Measurements from ENCODE around the gene MSANTD2. TPM values are rescaled to one million over a fixed set of nuclear protein-coding genes. Genes with fewer than 3 reads are reported as not detected.
A peak's percentile ranks its signal among the peaks of the same experiment; 100 is the strongest.

MSANTD2 gene
- polyA plus RNA-seq, 3 donors = 1.2 to 5.8 (median 1.8) TPM

GRCh38 chr11:124754309-124754708 lies 45.9 kb downstream of the MSANTD2 start:
- Histone ChIP-seq H3K4me2 (replicated peaks; ENCODE audit: extremely low read depth, low read length, poor library complexity, severe bottlenecking) (no peak overlapping the region), H2AFZ (ENCODE audit: insufficient read depth, low read depth, low read length, poor library complexity, severe bottlenecking) (no peak overlapping the region), H3K4me1 (ENCODE audit: control insufficient read depth in 1 of 2, insufficient read depth in 2 of 2, low read length in 2 of 2) (peaks cover 54 to 60% of the 10 kb centered on the region in 2 donors), H3K79me2 (ENCODE audit: insufficient read depth, low read length) (no peaks in the 10 kb centered on the region), H3K4me3 (replicated peaks in 1 of 3; ENCODE audit: low read depth in 2 of 3, low read length in 3 of 3) (no peak overlapping the region), H3K27ac (ENCODE audit: low read depth in 1 of 2, low read length in 2 of 2) (no peak overlapping the region), H3K36me3 (replicated peaks in 1 of 2; ENCODE audit: control insufficient read depth in 1 of 2, insufficient read depth in 2 of 2, low read length in 2 of 2) (no peaks in the 10 kb centered on the region), H3K27me3 (ENCODE audit: control insufficient read depth in 2 of 2, insufficient read depth in 2 of 2, low read length in 2 of 2) (peaks cover under 1 to 9% of the 10 kb centered on the region in 2 donors), H3K9me3 (replicated peaks in 1 of 2; ENCODE audit: control insufficient read depth in 1 of 2, insufficient read depth in 1 of 2, low read length in 2 of 2) (peaks cover 0 to 2% of the 10 kb centered on the region in 2 donors), H4K20me1 (ENCODE audit: insufficient read depth, low read length) (no peaks in the 10 kb centered on the region), H3K9ac (ENCODE audit: insufficient read depth, low read length, poor library complexity, severe bottlenecking) (no peak overlapping the region)
- no peak for TF ChIP-seq CTCF (IDR thresholded peaks at IDR 0.05)
- peaks cover 24 to 42% (median 27%) of the 10 kb centered on the region in 3 donors for H3K27me3 Mint-ChIP-seq (ENCODE audit: low read depth in 3 of 3)
- 97% methylated on average over 4 of the region's 4 CpGs for WGBS (ENCODE audit: insufficient coverage)
- peaks cover 48% of the 10 kb centered on the region for H3K4me1 Mint-ChIP-seq
- peak overlapping the region in 1 of 7 donors; percentile 54 for H3K27ac Mint-ChIP-seq
- peaks cover 0 to 7% (median 3%) of the 10 kb centered on the region in 7 donors for H3K9me3 Mint-ChIP-seq
- intact Hi-C loops (cut with micrococcal nuclease) = no loop called here
- peaks cover 2% of the 10 kb centered on the region in 2 donors for H3K36me3 Mint-ChIP-seq
- no peak overlapping the region for H3K4me3 Mint-ChIP-seq
- DNase-seq = no peak

- no peak overlapping the region for H2AFZ ChIP-seq (ENCODE audit: insufficient read depth, low read depth, low read length, poor library complexity, severe bottlenecking)
- no peak overlapping the region for H3K27ac ChIP-seq (ENCODE audit: low read depth in 1 of 2, low read length in 2 of 2)
- DNase-seq = no peak
- peaks cover 5% of the 10 kb centered on the region for H4K20me1 ChIP-seq (ENCODE audit: insufficient read depth, low read length)
- no peaks in the 10 kb centered on the region for H3K36me3 ChIP-seq (replicated peaks in 1 of 2; ENCODE audit: control insufficient read depth in 1 of 2, insufficient read depth in 2 of 2, low read length in 2 of 2)
- peaks cover 48% of the 10 kb centered on the region for H3K4me1 Mint-ChIP-seq
- H3K9ac ChIP-seq (ENCODE audit: insufficient read depth, low read length, poor library complexity, severe bottlenecking) = no peak overlapping the region
- H3K27me3 ChIP-seq (ENCODE audit: control insufficient read depth in 2 of 2, insufficient read depth in 2 of 2, low read length in 2 of 2) = peaks cover 0 to 2% of the 10 kb centered on the region in 2 donors
- H3K27me3 Mint-ChIP-seq (ENCODE audit: low read depth in 3 of 3) = peaks cover 20 to 35% (median 23%) of the 10 kb centered on the region in 3 donors
- H3K4me1 ChIP-seq (ENCODE audit: control insufficient read depth in 1 of 2, insufficient read depth in 2 of 2, low read length in 2 of 2) = peaks cover 54 to 60% of the 10 kb centered on the region in 2 donors
- peaks cover 2% of the 10 kb centered on the region in 2 donors for H3K36me3 Mint-ChIP-seq
- H3K9me3 Mint-ChIP-seq = peaks cover 0 to 3% (median 2%) of the 10 kb centered on the region in 7 donors
- no peak overlapping the region for H3K27ac Mint-ChIP-seq
- no peak overlapping the region for H3K4me3 ChIP-seq (replicated peaks in 1 of 3; ENCODE audit: low read depth in 2 of 3, low read length in 3 of 3)
- H3K4me2 ChIP-seq (replicated peaks; ENCODE audit: extremely low read depth, low read length, poor library complexity, severe bottlenecking) = no peak overlapping the region
- TF ChIP-seq CTCF (IDR thresholded peaks at IDR 0.05) = no peak
- H3K4me3 Mint-ChIP-seq = no peak overlapping the region
- no peaks in the 10 kb centered on the region for H3K79me2 ChIP-seq (ENCODE audit: insufficient read depth, low read length)
- intact Hi-C loops (cut with micrococcal nuclease) = no loop called here
- 99% methylated on average over 6 of the region's 7 CpGs for WGBS (ENCODE audit: insufficient coverage)
- H3K9me3 ChIP-seq (replicated peaks in 1 of 2; ENCODE audit: control insufficient read depth in 1 of 2, insufficient read depth in 1 of 2, low read length in 2 of 2) = no peaks in the 10 kb centered on the region
Observed at GRCh38 chr11:124753624-124754023, 46.6 kb downstream of the MSANTD2 start.
